Natural killer cell (primary cell): ENCODE measurements around the gene NUDT14. TPM values are rescaled to one million over a fixed set of nuclear protein-coding genes. Genes with fewer than 3 reads are reported as not detected.

ENCODE experiments used
- ATAC-seq, 3 donors: fragments of 150-1000 bp in 2 of 3; fragments of 200-7000 bp in 1 of 3; cut with Tn5 transposase; 1 replicate in 1 of 3; 2 replicates in 2 of 3; pipeline ENCODE4 v1.10.0; 2021; ENCODE audit warnings: mild to moderate bottlenecking in 2 of 3, moderate library complexity in 2 of 3
- DNase-seq, 2 donors: peaks; one replicate each; pipeline versions ENCODE4 v3.0.0 to v3.0.0-alpha.2; 2013 to 2021; ENCODE audit warnings: mixed read lengths in 1 of 2
- H3K27ac ChIP-seq: one replicate; pipeline ENCODE4 v1.5.1; 2013; ENCODE audit warnings: mild to moderate bottlenecking, low read length
- H3K27me3 ChIP-seq: one replicate; pipeline ENCODE4 v1.6.1; 2013; ENCODE audit warnings: low read length; ENCODE audit not compliant: control insufficient read depth, insufficient read depth
- H3K36me3 ChIP-seq: one replicate; pipeline ENCODE4 v1.6.1; 2013; ENCODE audit warnings: low read length; ENCODE audit not compliant: control insufficient read depth, insufficient read depth
- H3K4me1 ChIP-seq: one replicate; pipeline ENCODE4 v1.6.1; 2013; ENCODE audit warnings: low read length; ENCODE audit not compliant: control insufficient read depth, insufficient read depth
- H3K4me3 ChIP-seq: one replicate; pipeline ENCODE4 v1.5.1; 2013; ENCODE audit warnings: low read length
- H3K9me3 ChIP-seq: one replicate; pipeline ENCODE4 v1.6.1; 2013; ENCODE audit warnings: low read length; ENCODE audit not compliant: control insufficient read depth, insufficient read depth
- H3K27ac Mint-ChIP-seq, 2 donors: one replicate each; pipeline ENCODE4 v1.8.0; 2022; ENCODE audit warnings: mild to moderate bottlenecking in 2 of 2, mixed read lengths in 2 of 2, moderate library complexity in 1 of 2
- H3K27me3 Mint-ChIP-seq, 2 donors: one replicate each; pipeline ENCODE4 v1.8.0; 2022; ENCODE audit warnings: low read depth in 2 of 2, mixed read lengths in 2 of 2
- H3K36me3 Mint-ChIP-seq: one replicate; pipeline ENCODE4 v1.8.0; 2022; ENCODE audit warnings: mixed read lengths
- H3K4me1 Mint-ChIP-seq, 2 donors: one replicate each; pipeline ENCODE4 v1.8.0; 2022; ENCODE audit warnings: mixed read lengths in 2 of 2
- H3K4me3 Mint-ChIP-seq: one replicate; pipeline ENCODE4 v1.8.0; 2022; ENCODE audit warnings: mild to moderate bottlenecking, moderate library complexity, mixed read lengths
- H3K9me3 Mint-ChIP-seq, 2 donors: one replicate each; pipeline ENCODE4 v1.8.0; 2022; ENCODE audit warnings: mixed read lengths in 2 of 2
- WGBS: methylation state at CpG from one replicate; pipeline ENCODE4 v1.1.7; 2013; ENCODE audit warnings: missing lambda C conversion rate; ENCODE audit not compliant: insufficient coverage; 5-methylcytosine and 5-hydroxymethylcytosine counted together
- intact Hi-C: fragments of 100-400 bp; cut with micrococcal nuclease; formaldehyde crosslinking; loops from one replicate; pipeline ENCODE4 v1.14.2; 2022
- total RNA-seq, 4 donors: library from RNA; stranded (reverse); fragments of 120-200 nt in 1 of 4; gene quantifications; one replicate each; pipeline versions ENCODE4 v1.2.3 to v1.2.4, GENCODE V29; 2013 to 2022
- TF ChIP-seq, protein P1 (sequence below): fragments of 200-600 bp; IDR thresholded peaks from one replicate; pipeline ENCODE4 v1.8.0; 2022; ENCODE audit warnings: antibody characterized with exemption

Gene NUDT14
- total RNA-seq, 3 donors from 2014 or later (not counting 1 experiment from before 2014, with no cell fraction given): 16.0 to 32.9 (median 22.8) TPM

DNA sequence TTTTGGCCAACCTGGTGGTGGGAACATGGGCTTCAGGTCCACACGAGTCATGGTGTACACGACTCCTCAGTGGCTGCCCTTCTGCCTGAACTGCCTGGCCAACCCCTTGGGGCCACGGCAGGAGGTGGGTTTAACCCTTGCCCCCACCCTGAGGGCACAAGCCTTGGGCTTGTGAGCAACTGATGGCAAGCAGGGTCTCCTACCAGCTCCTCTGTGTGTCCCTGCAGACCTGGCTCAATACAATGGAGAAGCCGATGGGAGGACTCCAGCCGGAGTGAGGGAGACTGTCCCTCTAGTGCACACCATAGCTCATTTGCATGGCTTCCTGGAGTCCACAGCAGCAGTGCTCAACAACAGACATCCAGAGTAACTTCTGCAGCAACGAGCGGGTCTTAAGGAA, 40.5 kb downstream of the NUDT14 start:
- no peak overlapping the region for H3K27ac Mint-ChIP-seq
- no peaks in the 10 kb centered on the region for H3K4me1 Mint-ChIP-seq

DNA sequence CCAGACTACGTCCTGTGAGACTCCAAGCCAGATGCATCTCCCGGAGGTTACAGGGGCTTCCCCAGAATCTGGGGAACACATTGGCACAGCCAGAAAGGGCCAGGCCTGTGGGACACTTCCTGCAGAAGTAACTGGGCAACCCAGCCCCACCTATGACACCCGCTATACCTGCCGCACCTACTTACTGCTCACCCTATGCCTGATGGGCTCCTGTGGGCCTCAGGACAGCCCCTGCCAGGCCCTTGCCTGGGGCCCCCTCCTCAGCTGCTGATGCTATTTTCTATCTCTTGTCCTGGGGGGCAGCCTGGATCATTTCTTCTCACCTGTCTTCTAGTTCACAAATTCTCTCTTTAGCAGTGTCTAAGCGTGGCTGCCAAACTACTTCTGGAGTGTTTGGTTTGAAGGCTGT, 41.3 kb downstream of the NUDT14 start:
- Histone ChIP-seq H3K9me3 (peaks cover 11% of the 10 kb centered on the region), H3K36me3 (no peaks in the 10 kb centered on the region)

More for the DNA sequence above, 40.5 kb downstream of the NUDT14 start:
- H3K36me3 ChIP-seq: no peaks in the 10 kb centered on the region
- H3K27me3 ChIP-seq: no peaks in the 10 kb centered on the region
- TF ChIP-seq, protein P1, sequence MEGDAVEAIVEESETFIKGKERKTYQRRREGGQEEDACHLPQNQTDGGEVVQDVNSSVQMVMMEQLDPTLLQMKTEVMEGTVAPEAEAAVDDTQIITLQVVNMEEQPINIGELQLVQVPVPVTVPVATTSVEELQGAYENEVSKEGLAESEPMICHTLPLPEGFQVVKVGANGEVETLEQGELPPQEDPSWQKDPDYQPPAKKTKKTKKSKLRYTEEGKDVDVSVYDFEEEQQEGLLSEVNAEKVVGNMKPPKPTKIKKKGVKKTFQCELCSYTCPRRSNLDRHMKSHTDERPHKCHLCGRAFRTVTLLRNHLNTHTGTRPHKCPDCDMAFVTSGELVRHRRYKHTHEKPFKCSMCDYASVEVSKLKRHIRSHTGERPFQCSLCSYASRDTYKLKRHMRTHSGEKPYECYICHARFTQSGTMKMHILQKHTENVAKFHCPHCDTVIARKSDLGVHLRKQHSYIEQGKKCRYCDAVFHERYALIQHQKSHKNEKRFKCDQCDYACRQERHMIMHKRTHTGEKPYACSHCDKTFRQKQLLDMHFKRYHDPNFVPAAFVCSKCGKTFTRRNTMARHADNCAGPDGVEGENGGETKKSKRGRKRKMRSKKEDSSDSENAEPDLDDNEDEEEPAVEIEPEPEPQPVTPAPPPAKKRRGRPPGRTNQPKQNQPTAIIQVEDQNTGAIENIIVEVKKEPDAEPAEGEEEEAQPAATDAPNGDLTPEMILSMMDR: no peak
- no peak overlapping the region for H3K27ac ChIP-seq
- peaks cover 0 to 3% of the 10 kb centered on the region in 2 donors for H3K9me3 Mint-ChIP-seq
- no peaks in the 10 kb centered on the region for H3K4me1 ChIP-seq
- peaks cover 6% of the 10 kb centered on the region for H3K36me3 Mint-ChIP-seq
- no peak overlapping the region for H3K4me3 ChIP-seq
- no peak overlapping the region for H3K4me3 Mint-ChIP-seq
- DNase-seq (no peak), ATAC-seq (no peak)
- H3K9me3 ChIP-seq: peaks cover 11% of the 10 kb centered on the region
- intact Hi-C loops: no loop called here
- WGBS: 89% methylated on average over 7 of the region's 7 CpGs
- no peaks in the 10 kb centered on the region for H3K27me3 Mint-ChIP-seq

DNA sequence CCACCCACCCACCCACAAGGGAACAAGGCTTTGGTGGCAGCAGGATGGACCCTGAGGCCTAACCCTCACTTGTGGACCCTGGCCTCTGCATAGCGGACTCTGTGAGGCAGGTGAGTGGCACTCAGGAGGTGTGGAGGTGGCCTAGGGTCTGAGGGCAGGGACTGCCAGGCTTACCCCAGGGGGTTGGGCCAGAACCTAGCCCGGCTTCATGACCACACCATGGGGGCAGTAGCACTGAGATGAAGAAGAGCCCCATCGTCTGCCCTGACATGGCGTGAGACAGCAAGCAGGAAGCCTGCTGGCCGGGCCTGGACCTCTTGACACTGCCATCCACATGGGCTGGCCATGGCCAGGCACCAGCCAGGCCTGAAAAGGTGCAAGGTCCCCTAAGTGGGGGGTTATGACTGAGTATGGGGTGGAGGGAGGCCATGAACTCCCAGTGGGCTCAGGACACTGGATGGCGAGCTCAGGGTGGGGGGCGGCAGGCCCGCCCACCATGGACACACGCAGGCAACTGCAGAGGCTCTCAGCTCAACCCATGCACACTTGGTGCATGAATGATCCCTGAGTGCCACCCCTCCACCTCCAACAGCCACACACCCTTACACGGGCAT, 41.8 kb downstream of the NUDT14 start:
- no peaks in the 10 kb centered on the region for H3K4me1 Mint-ChIP-seq
- H3K4me3 Mint-ChIP-seq: no peak overlapping the region
- H3K9me3 Mint-ChIP-seq: peaks cover 0 to 3% of the 10 kb centered on the region in 2 donors
- no peak overlapping the region for H3K27ac Mint-ChIP-seq
- no peaks in the 10 kb centered on the region for H3K27me3 ChIP-seq
- WGBS: 72% methylated on average over 10 of the region's 10 CpGs
- TF ChIP-seq, protein P1: no peak
- no peaks in the 10 kb centered on the region for H3K36me3 ChIP-seq
- intact Hi-C loops: no loop called here
- no peaks in the 10 kb centered on the region for H3K4me1 ChIP-seq
- peaks cover 3 to 7% of the 10 kb centered on the region in 2 donors for H3K27me3 Mint-ChIP-seq
- no peak overlapping the region for H3K4me3 ChIP-seq
- peaks cover 6% of the 10 kb centered on the region for H3K36me3 Mint-ChIP-seq
- peaks cover 11% of the 10 kb centered on the region for H3K9me3 ChIP-seq
- ATAC-seq (no peak), DNase-seq (no peak)
- no peak overlapping the region for H3K27ac ChIP-seq

More for the DNA sequence above, 41.3 kb downstream of the NUDT14 start:
- intact Hi-C loops: no loop called here
- Histone ChIP-seq H3K4me3 (no peak overlapping the region), H3K27ac (no peak overlapping the region), H3K4me1 (no peaks in the 10 kb centered on the region), H3K27me3 (no peaks in the 10 kb centered on the region)
- WGBS: 95% methylated on average over 5 of the region's 5 CpGs
- Mint-ChIP-seq H3K36me3 (peaks cover 6% of the 10 kb centered on the region), H3K9me3 (peaks cover 0 to 3% of the 10 kb centered on the region in 2 donors), H3K27me3 (peaks cover under 1 to 2% of the 10 kb centered on the region in 2 donors), H3K4me3 (no peak overlapping the region), H3K27ac (no peak overlapping the region), H3K4me1 (no peaks in the 10 kb centered on the region)
- TF ChIP-seq, protein P1: no peak
- no peak for ATAC-seq
- DNase-seq: no peak
